ENCODE data around the gene NMNAT2. TPM values are rescaled to one million over a fixed set of nuclear protein-coding genes. Genes with fewer than 3 reads are reported as not detected.

Gene NMNAT2
- total RNA-seq, 4 donors from 2014 or later, result 1.0 to 4.5 (median 2.4) TPM

GRCh38 chr1:183315991-183316758 lies 102.0 kb downstream of the NMNAT2 start:
- no peak for TF ChIP-seq CTCF (IDR thresholded peaks at IDR 0.05; ENCODE audit: low read depth)

GRCh38 chr1:183313063-183313462 lies 105.1 kb downstream of the NMNAT2 start:
- no peak for TF ChIP-seq CTCF (IDR thresholded peaks at IDR 0.05; ENCODE audit: low read depth)

GRCh38 chr1:183310753-183311479 lies 107.3 kb downstream of the NMNAT2 start:
- no peak for TF ChIP-seq CTCF (IDR thresholded peaks at IDR 0.05; ENCODE audit: low read depth)

- no peak for TF ChIP-seq CTCF (IDR thresholded peaks at IDR 0.05; ENCODE audit: low read depth)
Observed at GRCh38 chr1:183308719-183309118, 109.5 kb downstream of the NMNAT2 start.

GRCh38 chr1:183306317-183307042 lies 111.7 kb downstream of the NMNAT2 start:
- no peak for TF ChIP-seq CTCF (IDR thresholded peaks at IDR 0.05; ENCODE audit: low read depth)

GRCh38 chr1:183304440-183305107 lies 113.6 kb downstream of the NMNAT2 start:
- no peak for TF ChIP-seq CTCF (IDR thresholded peaks at IDR 0.05; ENCODE audit: low read depth)
